Measurements from ENCODE around the gene TTLL10. TPM values are rescaled to one million over a fixed set of nuclear protein-coding genes. Genes with fewer than 3 reads are reported as not detected.

TTLL10 gene
- total and polyA plus RNA-seq, 2 of the 4 experiments (the other 2 are of a cell fraction), result not detected

GRCh38 chr1:1206966-1207531, 33.4 kb downstream of the TTLL10 start:
- CTCF ChIA-PET, result no interaction called here
- DNase-seq (no peak), ATAC-seq (ENCODE audit: low read depth) (no peak)
- no peak overlapping the region for H3K4me3 ChIP-seq (ENCODE audit: insufficient read depth, low read depth, low read length)
- no peak overlapping the region for H2BK15ac ChIP-seq (ENCODE audit: low read depth, low read length)
- POLR2A ChIA-PET (ENCODE audit: unreplicated experiment), result no interaction called here
- BruUV-seq (replicated peaks), result no TSS peak
- dilution Hi-C loops (cut with HindIII; ENCODE audit: low sequenced_read_pairs, unreplicated experiment) (no loop called here), intact Hi-C loops (cut with micrococcal nuclease) (no loop called here), in situ Hi-C loops (cut with MboI; ENCODE audit: low sequenced_read_pairs) (no loop called here)
- H4K20me1 ChIP-seq (ENCODE audit: insufficient read depth, low read length), result no peaks in the 10 kb centered on the region; the same call in 1 of the 2 replicates
- H2BK5ac ChIP-seq (ENCODE audit: low read depth, low read length, poor library complexity, severe bottlenecking), result no peak overlapping the region
- H2AFZ ChIP-seq (replicated peaks; ENCODE audit: low read length, poor library complexity), result no peak overlapping the region
- no peak overlapping the region for H4K91ac ChIP-seq (ENCODE audit: insufficient read depth, low read depth, low read length)
- no peak overlapping the region for H3K4me2 ChIP-seq (ENCODE audit: low read depth, low read length)
- H3K9ac ChIP-seq (ENCODE audit: low read depth, low read length), result no peak overlapping the region
- no peak overlapping the region for H3K27ac ChIP-seq (ENCODE audit: insufficient read depth, low read length)
- no peak overlapping the region for H3K4ac ChIP-seq (ENCODE audit: low read depth, low read length)
- H4K5ac ChIP-seq (ENCODE audit: low read depth, low read length), result no peak overlapping the region
- H3K9me3 ChIP-seq (ENCODE audit: control insufficient read depth, insufficient read depth, low read length), result no peaks in the 10 kb centered on the region
- H2BK120ac ChIP-seq (ENCODE audit: low read depth, low read length), result no peak overlapping the region
- H2AK5ac ChIP-seq (ENCODE audit: low read depth, low read length), result no peak overlapping the region
- no CpG with 5 or more reads among the region's 19 CpGs for WGBS, 2 experiments (ENCODE audit: extremely low coverage in 2 of 2, insufficient read length in 1 of 2)
- no peaks in the 10 kb centered on the region for H3K9me1 ChIP-seq (ENCODE audit: insufficient read depth, low read length)
- no peak overlapping the region for H3K56ac ChIP-seq (ENCODE audit: extremely low read depth, insufficient read depth, low read length)
- H4K8ac ChIP-seq (ENCODE audit: low read depth in 2 of 2, low read length in 2 of 2), result no peak overlapping the region
- H3K18ac ChIP-seq (ENCODE audit: low read depth, low read length), result no peak overlapping the region
- H3K27me3 ChIP-seq (ENCODE audit: control insufficient read depth, insufficient read depth, low read length), result no peaks in the 10 kb centered on the region; the same call in 1 of the 2 replicates
- no peak overlapping the region for H3K23ac ChIP-seq (ENCODE audit: low read depth, low read length)
- H3K4me1 ChIP-seq (ENCODE audit: control insufficient read depth, insufficient read depth, low read length), result peaks cover 12% of the 10 kb centered on the region
- H3K79me1 ChIP-seq (ENCODE audit: low read depth in 1 of 2, low read length in 2 of 2), result no peaks in the 10 kb centered on the region
- no peak overlapping the region for H3K14ac ChIP-seq (replicated peaks; ENCODE audit: low read depth, low read length)
- H3K36me3 ChIP-seq (ENCODE audit: control insufficient read depth, insufficient read depth, low read length), result no peaks in the 10 kb centered on the region
- H2BK20ac ChIP-seq (ENCODE audit: low read depth, low read length), result no peak overlapping the region
- TF ChIP-seq, protein P1, sequence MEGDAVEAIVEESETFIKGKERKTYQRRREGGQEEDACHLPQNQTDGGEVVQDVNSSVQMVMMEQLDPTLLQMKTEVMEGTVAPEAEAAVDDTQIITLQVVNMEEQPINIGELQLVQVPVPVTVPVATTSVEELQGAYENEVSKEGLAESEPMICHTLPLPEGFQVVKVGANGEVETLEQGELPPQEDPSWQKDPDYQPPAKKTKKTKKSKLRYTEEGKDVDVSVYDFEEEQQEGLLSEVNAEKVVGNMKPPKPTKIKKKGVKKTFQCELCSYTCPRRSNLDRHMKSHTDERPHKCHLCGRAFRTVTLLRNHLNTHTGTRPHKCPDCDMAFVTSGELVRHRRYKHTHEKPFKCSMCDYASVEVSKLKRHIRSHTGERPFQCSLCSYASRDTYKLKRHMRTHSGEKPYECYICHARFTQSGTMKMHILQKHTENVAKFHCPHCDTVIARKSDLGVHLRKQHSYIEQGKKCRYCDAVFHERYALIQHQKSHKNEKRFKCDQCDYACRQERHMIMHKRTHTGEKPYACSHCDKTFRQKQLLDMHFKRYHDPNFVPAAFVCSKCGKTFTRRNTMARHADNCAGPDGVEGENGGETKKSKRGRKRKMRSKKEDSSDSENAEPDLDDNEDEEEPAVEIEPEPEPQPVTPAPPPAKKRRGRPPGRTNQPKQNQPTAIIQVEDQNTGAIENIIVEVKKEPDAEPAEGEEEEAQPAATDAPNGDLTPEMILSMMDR (conservative IDR thresholded peaks at IDR 0.05; ENCODE audit: low read depth, low read length), result no peak
- TF ChIP-seq RAD21 (IDR thresholded peaks at IDR 0.05; ENCODE audit: low read length), result no peak
- TF ChIP-seq, protein P2, sequence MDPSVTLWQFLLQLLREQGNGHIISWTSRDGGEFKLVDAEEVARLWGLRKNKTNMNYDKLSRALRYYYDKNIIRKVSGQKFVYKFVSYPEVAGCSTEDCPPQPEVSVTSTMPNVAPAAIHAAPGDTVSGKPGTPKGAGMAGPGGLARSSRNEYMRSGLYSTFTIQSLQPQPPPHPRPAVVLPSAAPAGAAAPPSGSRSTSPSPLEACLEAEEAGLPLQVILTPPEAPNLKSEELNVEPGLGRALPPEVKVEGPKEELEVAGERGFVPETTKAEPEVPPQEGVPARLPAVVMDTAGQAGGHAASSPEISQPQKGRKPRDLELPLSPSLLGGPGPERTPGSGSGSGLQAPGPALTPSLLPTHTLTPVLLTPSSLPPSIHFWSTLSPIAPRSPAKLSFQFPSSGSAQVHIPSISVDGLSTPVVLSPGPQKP (IDR thresholded peaks at IDR 0.05; ENCODE audit: borderline replicate concordance, low read depth, low read length), result no peak
- TF ChIP-seq RCOR1 (IDR thresholded peaks at IDR 0.05; ENCODE audit: insufficient replicate concordance, low read length), result no peak
- H2AK9ac ChIP-seq (replicated peaks; ENCODE audit: low read depth, low read length, poor library complexity), result no peak overlapping the region
